GM21367 (cell line): Measurements from ENCODE around the gene NPRL2.

ENCODE experiments used
- ATAC-seq: cut with Tn5 transposase; IDR thresholded peaks from one replicate; pipeline ENCODE4 v1.9.1; 2021; ENCODE audit not compliant: unreplicated experiment

The NPRL2 gene

DNA sequence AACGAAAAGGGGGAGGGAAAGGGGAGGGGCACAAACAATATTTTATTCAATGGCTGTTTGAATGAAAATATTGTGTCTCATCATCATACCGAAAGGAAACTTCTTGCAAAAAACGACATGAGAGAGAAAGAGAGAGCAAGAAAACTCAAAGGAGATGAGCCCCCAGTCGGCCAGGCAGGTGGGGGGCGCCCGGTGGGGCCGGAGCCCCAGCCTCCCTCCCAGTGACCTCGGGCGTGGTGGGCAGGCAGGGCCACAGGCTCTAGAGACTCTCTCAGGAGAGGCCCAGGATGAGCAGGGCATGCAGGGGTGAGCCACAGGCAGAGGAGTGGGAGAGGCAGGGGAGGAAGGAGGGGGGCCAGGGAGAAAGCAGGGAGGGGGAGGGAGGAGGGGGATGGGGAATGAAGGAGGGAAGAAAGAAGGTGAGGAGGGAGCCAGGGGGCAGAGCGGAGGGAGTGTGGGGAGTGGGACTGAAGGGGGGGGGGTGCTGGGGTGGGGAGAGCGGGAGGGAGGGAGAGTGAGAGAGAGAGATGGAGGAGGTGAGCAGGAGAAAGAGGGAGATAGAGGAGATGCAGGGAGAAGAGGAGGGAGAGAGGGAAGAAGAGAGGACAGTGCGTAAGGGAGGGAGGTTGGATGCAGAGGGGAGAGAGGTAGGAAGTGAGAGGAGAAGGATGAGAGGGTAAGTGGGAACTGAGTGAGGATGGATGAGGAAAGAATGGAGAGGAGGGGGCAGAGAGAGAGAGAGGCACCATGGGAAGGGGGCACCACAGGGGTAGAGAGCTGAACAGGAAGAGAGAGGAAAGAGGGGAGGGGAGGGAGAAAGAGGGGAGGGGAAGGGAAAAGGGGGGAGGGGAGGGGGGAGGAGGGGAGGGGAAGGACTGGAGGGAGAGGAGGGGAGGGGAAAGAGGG, 22.8 kb upstream of the NPRL2 start:
- no peak for ATAC-seq

- ATAC-seq = no peak
Measured at GRCh38 chr3:50372349-50372748, 21.8 kb upstream of the NPRL2 start.

DNA sequence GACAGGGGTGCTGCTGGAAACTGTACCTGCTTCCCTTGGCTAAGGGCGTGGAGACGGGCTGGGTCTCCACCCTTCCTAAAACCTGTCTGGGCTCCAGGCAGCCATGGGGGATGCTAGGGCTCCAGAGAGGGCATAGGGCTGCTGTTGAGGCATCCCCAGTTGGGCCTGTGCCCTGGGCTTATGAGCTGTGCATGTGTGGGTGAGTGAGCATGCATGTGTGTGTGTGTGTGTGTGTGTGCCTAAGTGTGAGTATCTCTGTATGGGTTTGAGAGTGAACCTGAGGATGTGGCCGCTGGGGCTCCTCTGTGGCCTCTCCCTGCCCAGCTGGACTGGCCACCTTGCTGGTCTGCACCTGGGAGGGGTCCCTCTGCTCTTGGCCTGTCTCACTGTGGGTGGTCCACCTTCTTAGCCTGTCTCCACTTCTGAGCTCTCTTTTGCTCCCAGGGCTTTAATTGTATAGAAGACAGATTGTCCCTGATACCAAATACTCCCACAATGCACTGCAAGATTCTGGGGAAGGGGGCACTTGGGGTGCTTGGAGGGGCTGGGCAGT, 20.6 kb upstream of the NPRL2 start:
- no peak for ATAC-seq

- ATAC-seq = no peak
Measured at GRCh38 chr3:50370594-50370993, 20.0 kb upstream of the NPRL2 start.

DNA sequence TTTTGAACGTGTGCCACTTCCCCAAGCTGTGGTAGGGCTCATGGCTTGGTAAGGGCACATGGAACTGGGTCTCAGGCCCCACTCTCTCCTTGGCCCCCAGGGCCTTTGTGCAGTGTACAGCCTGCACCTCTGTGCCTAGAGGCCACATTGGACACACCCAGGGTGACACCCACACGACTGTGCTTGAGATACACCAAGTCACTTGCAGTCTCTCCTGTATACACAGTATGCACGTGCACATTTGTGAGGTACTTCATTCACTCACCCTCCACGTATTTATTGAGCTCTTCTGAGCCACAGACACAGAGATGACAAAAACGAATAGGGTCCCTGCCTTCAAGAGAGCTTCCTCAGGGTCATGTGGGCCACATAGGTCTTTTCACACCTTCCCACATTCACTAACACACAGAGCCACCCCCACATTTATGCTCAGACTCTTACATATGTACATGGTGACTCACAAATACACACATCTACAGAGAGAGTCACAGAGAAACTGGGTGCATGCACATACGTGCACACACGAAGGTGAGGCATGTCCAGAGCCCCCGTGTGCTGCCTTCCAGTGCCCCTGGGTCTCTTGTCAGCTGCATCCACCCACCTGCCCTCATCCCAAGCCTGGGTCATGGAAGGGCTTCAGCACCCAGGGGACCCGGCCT, 18.6 kb upstream of the NPRL2 start:
- no peak for ATAC-seq

DNA sequence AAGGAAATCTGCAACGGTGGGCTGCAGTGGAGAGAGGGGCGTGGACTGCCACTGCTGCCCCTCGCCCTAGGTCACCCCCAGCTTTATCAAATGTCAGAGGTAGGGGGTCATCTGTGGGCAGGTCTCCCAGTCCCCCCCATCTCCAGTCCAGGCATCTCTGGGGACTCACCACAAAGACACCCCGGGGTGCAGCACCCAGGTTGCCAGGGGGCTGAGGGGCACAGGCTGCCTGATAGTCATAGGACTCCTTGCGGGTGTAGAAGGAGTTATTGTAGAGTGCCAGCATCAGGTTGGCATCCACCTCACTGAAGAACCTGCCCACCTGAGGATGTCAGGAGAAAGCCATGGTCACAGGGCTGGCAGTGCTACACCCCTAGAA, 15.3 kb upstream of the NPRL2 start:
- ATAC-seq = no peak

DNA sequence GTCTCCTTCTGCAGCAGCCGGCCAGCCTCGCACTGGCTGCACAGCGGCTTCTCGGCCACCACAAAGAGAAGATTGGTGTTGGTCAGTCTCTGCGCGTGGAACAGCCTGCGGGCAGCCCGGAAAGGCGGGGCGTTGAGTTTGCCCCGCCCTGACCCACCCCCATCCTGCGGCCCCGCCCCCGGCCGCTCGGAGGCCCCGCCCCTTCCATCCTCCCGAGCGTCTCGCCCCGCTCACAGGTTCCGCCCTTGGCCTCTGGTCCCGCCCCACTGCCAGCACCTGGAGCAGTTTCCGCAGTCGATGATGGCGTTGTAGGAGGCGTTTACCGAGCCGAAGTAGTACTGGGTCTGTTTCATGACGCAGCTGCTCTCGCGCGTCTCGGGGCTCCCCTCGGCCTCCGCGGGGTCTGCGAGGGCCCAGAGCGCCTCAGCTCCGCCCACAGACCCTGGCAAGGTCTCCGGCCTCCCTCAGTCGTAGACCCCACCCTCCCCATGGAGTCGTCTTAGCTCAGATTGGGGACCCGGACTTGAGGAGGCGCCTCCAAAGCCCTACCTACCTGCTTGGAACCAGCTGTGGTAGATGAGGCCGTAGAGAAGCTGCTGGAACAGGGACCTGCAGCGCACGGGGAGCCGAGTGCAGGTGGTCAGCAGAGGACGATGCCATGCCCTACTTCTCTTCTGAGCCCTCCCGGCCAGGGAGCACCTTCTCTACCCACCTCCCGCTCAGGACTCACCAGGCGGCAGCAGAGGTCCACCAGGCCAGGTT, 14.7 kb upstream of the NPRL2 start:
- peak; percentile 85 for ATAC-seq

GRCh38 chr3:50364573-50365079, 14.1 kb upstream of the NPRL2 start:
- no peak for ATAC-seq

DNA sequence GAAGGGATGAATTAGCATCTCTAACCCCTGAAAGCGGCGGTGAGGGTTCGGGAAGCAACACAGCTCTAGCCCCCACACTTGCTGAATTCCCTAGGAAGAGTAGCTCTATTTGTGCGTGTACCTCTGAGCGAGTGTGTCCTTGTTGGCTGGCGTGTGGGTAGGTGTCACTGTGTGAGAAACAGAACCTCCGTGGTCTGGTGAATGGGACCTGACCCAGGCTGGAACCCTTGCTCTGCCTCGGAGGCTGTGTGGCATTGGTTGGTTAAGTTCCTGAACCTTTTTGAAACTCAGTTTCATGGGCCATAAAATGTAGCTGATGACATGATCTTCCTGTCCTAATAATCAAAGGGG, 9.2 kb upstream of the NPRL2 start:
- ATAC-seq = no peak

DNA sequence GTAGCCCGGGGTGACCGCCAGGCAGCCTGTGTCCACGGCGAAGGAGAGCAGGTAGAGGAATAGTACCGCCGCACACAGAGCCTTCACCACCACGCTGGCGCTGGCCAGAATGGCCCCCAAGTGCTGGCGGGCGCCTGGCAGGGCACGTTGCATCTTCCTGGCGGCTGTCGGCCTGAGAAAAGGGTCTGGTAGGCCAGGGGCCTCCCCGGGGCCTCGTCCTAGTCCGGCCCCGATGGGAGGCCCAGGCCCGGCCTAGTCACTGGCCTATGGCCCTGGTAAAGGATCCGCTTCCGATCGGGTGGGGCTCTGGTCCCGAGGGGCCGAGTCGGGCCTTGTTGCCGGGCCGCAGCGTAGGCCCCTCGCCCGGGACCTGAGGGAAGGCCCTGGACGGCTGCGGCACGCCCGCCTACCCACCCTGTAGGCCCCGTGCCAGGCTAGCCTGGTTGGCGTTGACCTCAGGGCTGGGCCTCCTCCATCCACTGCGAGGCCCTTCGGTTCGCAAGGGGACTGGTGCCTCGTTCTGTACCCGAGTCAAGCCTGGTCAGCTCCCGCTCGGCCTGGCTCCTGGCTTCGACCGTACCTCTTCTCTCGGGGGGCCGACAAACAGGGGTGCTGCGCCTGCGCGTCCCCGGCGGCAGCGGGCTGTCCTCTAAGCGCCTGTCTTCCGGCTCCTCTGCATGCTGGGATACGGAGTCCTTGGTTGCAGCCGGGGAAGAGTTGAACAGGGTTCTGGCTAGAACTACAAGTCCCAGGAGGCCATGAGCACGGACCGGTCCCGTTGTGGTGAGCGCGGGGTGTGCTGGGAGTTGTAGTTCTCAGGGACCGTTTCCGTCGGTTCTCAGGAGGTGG, 8.6 kb upstream of the NPRL2 start, which contains the start of gene TMEM115:
TSS of gene TMEM115 (minus strand) at position 611 of the 849 bp plus-strand sequence. CDS start at position 153, 458 bp downstream.
- ATAC-seq = peak; percentile 98

- no peak for ATAC-seq
Measured at GRCh38 chr3:50358355-50358910, 7.9 kb upstream of the NPRL2 start.

DNA sequence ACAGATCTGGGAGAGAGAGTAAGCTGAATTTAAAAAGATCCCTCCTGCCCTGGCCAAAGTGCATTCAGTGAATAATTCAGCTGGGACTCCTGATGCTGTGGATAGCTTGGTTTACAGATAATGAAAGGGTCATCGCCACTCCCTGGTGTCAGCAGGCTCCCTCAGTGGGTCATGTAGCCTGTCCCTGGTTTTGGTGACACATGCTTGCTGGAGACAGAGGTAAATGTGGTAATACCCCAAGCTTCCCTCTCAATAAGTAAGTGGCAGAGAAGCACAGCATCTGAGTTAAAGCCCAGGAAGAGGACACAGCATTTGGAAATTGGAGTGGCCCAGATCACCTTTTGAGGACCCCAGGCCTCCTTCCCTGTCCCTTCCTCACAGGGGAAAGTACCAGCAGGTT, 6.9 kb upstream of the NPRL2 start:
- no peak for ATAC-seq

- no peak for ATAC-seq
Measured at GRCh38 chr3:50356553-50356952, 6.0 kb upstream of the NPRL2 start.

GRCh38 chr3:50355829-50356552, 5.4 kb upstream of the NPRL2 start:
- ATAC-seq = no peak

GRCh38 chr3:50354850-50355249, 4.3 kb upstream of the NPRL2 start:
- ATAC-seq = no peak

- ATAC-seq = no peak
Measured at GRCh38 chr3:50354186-50354764, 3.7 kb upstream of the NPRL2 start.

GRCh38 chr3:50353245-50354004, 2.9 kb upstream of the NPRL2 start:
- ATAC-seq = no peak

DNA sequence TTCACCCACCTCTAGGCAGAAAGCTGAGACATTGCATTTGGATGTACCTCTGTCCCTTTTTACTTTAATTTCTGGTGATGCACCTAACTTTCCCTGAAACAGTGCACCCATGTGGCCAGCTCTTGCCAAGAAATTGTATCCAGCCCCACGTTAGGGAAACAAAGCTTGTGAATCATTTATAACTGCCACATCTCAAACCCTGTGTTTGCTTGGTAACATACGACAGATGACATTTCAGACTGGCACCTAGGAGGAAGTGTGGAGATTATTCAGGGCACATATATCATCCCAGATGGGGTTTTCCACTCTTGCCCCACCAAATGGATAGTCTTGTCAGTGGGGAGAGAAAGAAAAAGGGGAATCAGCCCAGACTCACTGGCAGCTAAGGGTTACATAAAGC, 2.2 kb upstream of the NPRL2 start:
- ATAC-seq = no peak
